B cell (primary cell): ENCODE results near the gene NUDT14.

ENCODE experiments used
- CTCF ChIP-seq: fragments of 200-600 bp; IDR thresholded peaks from one replicate; pipeline ENCODE4 v1.8.0; 2022; ENCODE audit warnings: antibody characterized with exemption, mild to moderate bottlenecking
- EZH2 ChIP-seq: IDR thresholded peaks from 2 replicates; pipeline ENCODE4 v1.6.1; 2012; ENCODE audit warnings: borderline replicate concordance, low read depth, mild to moderate bottlenecking, moderate library complexity, low read length; ENCODE audit not compliant: insufficient read depth, poor library complexity, severe bottlenecking

GRCh38 chr14:105197211-105197641 is 16.1 kb upstream of the NUDT14 start:
- no peak for TF ChIP-seq CTCF
- no peak for TF ChIP-seq EZH2
